Measurements from ENCODE around the gene GFI1B. TPM values are rescaled to one million over a fixed set of nuclear protein-coding genes. Genes with fewer than 3 reads are reported as not detected.
A peak's percentile ranks its signal among the peaks of the same experiment; 100 is the strongest.

Gene GFI1B
- total and polyA plus RNA-seq, 2 of the 13 experiments (the other 11 are each of a cell fraction or from before 2014, with no cell fraction given) = 0.15 to 0.51 TPM

DNA sequence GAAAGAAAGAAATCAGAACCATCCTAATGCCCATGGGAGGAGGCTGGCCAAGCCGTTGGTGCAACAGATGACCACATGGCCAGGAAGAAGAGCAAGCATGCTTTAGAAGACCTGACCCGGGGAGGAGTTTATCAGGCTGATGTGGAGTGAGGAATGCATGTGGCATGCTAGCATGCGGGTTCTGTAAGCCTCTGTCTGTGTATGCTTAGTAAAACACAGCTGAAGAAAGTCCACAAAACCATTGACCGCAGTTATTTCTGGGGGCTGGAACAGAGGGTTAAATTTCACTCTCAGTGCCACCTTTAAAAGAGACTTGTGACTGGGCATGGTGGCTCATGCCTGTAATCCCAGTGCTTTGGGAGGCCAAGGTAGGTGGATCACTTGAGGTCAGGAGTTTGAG lies 19.1 kb downstream of the GFI1B start (continued):
- TF ChIP-seq, protein P1, sequence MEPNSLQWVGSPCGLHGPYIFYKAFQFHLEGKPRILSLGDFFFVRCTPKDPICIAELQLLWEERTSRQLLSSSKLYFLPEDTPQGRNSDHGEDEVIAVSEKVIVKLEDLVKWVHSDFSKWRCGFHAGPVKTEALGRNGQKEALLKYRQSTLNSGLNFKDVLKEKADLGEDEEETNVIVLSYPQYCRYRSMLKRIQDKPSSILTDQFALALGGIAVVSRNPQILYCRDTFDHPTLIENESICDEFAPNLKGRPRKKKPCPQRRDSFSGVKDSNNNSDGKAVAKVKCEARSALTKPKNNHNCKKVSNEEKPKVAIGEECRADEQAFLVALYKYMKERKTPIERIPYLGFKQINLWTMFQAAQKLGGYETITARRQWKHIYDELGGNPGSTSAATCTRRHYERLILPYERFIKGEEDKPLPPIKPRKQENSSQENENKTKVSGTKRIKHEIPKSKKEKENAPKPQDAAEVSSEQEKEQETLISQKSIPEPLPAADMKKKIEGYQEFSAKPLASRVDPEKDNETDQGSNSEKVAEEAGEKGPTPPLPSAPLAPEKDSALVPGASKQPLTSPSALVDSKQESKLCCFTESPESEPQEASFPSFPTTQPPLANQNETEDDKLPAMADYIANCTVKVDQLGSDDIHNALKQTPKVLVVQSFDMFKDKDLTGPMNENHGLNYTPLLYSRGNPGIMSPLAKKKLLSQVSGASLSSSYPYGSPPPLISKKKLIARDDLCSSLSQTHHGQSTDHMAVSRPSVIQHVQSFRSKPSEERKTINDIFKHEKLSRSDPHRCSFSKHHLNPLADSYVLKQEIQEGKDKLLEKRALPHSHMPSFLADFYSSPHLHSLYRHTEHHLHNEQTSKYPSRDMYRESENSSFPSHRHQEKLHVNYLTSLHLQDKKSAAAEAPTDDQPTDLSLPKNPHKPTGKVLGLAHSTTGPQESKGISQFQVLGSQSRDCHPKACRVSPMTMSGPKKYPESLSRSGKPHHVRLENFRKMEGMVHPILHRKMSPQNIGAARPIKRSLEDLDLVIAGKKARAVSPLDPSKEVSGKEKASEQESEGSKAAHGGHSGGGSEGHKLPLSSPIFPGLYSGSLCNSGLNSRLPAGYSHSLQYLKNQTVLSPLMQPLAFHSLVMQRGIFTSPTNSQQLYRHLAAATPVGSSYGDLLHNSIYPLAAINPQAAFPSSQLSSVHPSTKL (CRISPR knock-in tag; IDR thresholded peaks at IDR 0.05) = peak; percentile 52
- TF ChIP-seq, protein P2, sequence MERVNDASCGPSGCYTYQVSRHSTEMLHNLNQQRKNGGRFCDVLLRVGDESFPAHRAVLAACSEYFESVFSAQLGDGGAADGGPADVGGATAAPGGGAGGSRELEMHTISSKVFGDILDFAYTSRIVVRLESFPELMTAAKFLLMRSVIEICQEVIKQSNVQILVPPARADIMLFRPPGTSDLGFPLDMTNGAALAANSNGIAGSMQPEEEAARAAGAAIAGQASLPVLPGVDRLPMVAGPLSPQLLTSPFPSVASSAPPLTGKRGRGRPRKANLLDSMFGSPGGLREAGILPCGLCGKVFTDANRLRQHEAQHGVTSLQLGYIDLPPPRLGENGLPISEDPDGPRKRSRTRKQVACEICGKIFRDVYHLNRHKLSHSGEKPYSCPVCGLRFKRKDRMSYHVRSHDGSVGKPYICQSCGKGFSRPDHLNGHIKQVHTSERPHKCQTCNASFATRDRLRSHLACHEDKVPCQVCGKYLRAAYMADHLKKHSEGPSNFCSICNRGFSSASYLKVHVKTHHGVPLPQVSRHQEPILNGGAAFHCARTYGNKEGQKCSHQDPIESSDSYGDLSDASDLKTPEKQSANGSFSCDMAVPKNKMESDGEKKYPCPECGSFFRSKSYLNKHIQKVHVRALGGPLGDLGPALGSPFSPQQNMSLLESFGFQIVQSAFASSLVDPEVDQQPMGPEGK (CRISPR knock-in tag; IDR thresholded peaks at IDR 0.05) = peak; percentile 53; the same call in 1 of the 2 replicates
- no peak for TF ChIP-seq NFE2L2 (IDR thresholded peaks at IDR 0.05; ENCODE audit: low read length)
- TF ChIP-seq WIZ (CRISPR knock-in tag; IDR thresholded peaks at IDR 0.05) = no peak
- TF ChIP-seq, protein P3, sequence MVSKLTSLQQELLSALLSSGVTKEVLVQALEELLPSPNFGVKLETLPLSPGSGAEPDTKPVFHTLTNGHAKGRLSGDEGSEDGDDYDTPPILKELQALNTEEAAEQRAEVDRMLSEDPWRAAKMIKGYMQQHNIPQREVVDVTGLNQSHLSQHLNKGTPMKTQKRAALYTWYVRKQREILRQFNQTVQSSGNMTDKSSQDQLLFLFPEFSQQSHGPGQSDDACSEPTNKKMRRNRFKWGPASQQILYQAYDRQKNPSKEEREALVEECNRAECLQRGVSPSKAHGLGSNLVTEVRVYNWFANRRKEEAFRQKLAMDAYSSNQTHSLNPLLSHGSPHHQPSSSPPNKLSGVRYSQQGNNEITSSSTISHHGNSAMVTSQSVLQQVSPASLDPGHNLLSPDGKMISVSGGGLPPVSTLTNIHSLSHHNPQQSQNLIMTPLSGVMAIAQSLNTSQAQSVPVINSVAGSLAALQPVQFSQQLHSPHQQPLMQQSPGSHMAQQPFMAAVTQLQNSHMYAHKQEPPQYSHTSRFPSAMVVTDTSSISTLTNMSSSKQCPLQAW (CRISPR knock-in tag; IDR thresholded peaks at IDR 0.05) = 0 out of 2 replicates have a peak, but pooled peaks have one; percentile 51
- peak; percentile 60; the same call in 1 of the 3 replicates for TF ChIP-seq MXI1 (IDR thresholded peaks at IDR 0.05; ENCODE audit: borderline replicate concordance, low read depth, low read length)
- TF ChIP-seq, protein P4, sequence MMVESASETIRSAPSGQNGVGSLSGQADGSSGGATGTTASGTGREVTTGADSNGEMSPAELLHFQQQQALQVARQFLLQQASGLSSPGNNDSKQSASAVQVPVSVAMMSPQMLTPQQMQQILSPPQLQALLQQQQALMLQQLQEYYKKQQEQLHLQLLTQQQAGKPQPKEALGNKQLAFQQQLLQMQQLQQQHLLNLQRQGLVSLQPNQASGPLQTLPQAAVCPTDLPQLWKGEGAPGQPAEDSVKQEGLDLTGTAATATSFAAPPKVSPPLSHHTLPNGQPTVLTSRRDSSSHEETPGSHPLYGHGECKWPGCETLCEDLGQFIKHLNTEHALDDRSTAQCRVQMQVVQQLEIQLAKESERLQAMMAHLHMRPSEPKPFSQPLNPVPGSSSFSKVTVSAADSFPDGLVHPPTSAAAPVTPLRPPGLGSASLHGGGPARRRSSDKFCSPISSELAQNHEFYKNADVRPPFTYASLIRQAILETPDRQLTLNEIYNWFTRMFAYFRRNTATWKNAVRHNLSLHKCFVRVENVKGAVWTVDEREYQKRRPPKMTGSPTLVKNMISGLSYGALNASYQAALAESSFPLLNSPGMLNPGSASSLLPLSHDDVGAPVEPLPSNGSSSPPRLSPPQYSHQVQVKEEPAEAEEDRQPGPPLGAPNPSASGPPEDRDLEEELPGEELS (CRISPR knock-in tag; IDR thresholded peaks at IDR 0.05) = peak; percentile 54; the same call in 1 of the 2 replicates
- no peak for TF ChIP-seq PCBP1 (IDR thresholded peaks at IDR 0.05; ENCODE audit: borderline replicate concordance, low read depth, low read length)
- no peak for TF ChIP-seq KMT2B (CRISPR knock-in tag; IDR thresholded peaks at IDR 0.05)
- TF ChIP-seq, protein P5, sequence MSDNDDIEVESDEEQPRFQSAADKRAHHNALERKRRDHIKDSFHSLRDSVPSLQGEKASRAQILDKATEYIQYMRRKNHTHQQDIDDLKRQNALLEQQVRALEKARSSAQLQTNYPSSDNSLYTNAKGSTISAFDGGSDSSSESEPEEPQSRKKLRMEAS (IDR thresholded peaks at IDR 0.05) = peak; percentile 82
- TF ChIP-seq, protein P6, sequence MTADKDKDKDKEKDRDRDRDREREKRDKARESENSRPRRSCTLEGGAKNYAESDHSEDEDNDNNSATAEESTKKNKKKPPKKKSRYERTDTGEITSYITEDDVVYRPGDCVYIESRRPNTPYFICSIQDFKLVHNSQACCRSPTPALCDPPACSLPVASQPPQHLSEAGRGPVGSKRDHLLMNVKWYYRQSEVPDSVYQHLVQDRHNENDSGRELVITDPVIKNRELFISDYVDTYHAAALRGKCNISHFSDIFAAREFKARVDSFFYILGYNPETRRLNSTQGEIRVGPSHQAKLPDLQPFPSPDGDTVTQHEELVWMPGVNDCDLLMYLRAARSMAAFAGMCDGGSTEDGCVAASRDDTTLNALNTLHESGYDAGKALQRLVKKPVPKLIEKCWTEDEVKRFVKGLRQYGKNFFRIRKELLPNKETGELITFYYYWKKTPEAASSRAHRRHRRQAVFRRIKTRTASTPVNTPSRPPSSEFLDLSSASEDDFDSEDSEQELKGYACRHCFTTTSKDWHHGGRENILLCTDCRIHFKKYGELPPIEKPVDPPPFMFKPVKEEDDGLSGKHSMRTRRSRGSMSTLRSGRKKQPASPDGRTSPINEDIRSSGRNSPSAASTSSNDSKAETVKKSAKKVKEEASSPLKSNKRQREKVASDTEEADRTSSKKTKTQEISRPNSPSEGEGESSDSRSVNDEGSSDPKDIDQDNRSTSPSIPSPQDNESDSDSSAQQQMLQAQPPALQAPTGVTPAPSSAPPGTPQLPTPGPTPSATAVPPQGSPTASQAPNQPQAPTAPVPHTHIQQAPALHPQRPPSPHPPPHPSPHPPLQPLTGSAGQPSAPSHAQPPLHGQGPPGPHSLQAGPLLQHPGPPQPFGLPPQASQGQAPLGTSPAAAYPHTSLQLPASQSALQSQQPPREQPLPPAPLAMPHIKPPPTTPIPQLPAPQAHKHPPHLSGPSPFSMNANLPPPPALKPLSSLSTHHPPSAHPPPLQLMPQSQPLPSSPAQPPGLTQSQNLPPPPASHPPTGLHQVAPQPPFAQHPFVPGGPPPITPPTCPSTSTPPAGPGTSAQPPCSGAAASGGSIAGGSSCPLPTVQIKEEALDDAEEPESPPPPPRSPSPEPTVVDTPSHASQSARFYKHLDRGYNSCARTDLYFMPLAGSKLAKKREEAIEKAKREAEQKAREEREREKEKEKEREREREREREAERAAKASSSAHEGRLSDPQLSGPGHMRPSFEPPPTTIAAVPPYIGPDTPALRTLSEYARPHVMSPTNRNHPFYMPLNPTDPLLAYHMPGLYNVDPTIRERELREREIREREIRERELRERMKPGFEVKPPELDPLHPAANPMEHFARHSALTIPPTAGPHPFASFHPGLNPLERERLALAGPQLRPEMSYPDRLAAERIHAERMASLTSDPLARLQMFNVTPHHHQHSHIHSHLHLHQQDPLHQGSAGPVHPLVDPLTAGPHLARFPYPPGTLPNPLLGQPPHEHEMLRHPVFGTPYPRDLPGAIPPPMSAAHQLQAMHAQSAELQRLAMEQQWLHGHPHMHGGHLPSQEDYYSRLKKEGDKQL (CRISPR knock-in tag; IDR thresholded peaks at IDR 0.05; ENCODE audit: low read depth) = 0 out of 2 replicates have a peak, but pooled peaks have one; percentile 21
- TF ChIP-seq, protein P7, sequence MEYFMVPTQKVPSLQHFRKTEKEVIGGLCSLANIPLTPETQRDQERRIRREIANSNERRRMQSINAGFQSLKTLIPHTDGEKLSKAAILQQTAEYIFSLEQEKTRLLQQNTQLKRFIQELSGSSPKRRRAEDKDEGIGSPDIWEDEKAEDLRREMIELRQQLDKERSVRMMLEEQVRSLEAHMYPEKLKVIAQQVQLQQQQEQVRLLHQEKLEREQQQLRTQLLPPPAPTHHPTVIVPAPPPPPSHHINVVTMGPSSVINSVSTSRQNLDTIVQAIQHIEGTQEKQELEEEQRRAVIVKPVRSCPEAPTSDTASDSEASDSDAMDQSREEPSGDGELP (IDR thresholded peaks at IDR 0.05; ENCODE audit: borderline replicate concordance, low read depth) = peak; percentile 92

All from HepG2 (cell line).